Endothelial cell (in vitro differentiated cells): ENCODE measurements around the gene ADCY1. TPM values are rescaled to one million over a fixed set of nuclear protein-coding genes. Genes with fewer than 3 reads are reported as not detected.

ENCODE experiments used
- DNase-seq: peaks from one replicate; pipeline ENCODE4 v3.0.0; 2021; ENCODE audit warnings: low spot score
- H3K27ac Mint-ChIP-seq: one replicate; pipeline ENCODE4 v1.8.0; 2021; ENCODE audit warnings: mixed read lengths, inconsistent platforms; ENCODE audit not compliant: unreplicated experiment
- H3K27me3 Mint-ChIP-seq: one replicate; pipeline ENCODE4 v1.8.0; 2021; ENCODE audit warnings: mild to moderate bottlenecking, moderate library complexity, mixed read lengths, inconsistent platforms; ENCODE audit not compliant: unreplicated experiment
- H3K36me3 Mint-ChIP-seq: one replicate; pipeline ENCODE4 v1.8.0; 2021; ENCODE audit warnings: mild to moderate bottlenecking, low read depth, mixed read lengths, inconsistent platforms; ENCODE audit not compliant: unreplicated experiment
- H3K4me1 Mint-ChIP-seq: one replicate; pipeline ENCODE4 v1.8.0; 2021; ENCODE audit warnings: mild to moderate bottlenecking, mixed read lengths, inconsistent platforms; ENCODE audit not compliant: unreplicated experiment
- H3K4me3 Mint-ChIP-seq: one replicate; pipeline ENCODE4 v1.8.0; 2021; ENCODE audit warnings: mild to moderate bottlenecking, mixed read lengths, inconsistent platforms; ENCODE audit not compliant: unreplicated experiment
- H3K9me3 Mint-ChIP-seq: one replicate; pipeline ENCODE4 v1.8.0; 2021; ENCODE audit warnings: mixed read lengths, inconsistent platforms; ENCODE audit not compliant: unreplicated experiment
- CTCF ChIP-seq: fragments of 200-600 bp; sonication (generic); IDR thresholded peaks from one replicate; pipeline ENCODE4 v1.5.0; 2021; ENCODE audit warnings: antibody characterized with exemption; ENCODE audit not compliant: unreplicated experiment
- total RNA-seq: library from RNA; stranded (reverse); fragmentation: NEBNext Ultra II Directional; extraction: Animal tissue kit (Norgen Biotek cat#: 25700); gene quantifications from one replicate; pipeline ENCODE4 v1.2.1, GENCODE V29; 2021; ENCODE audit not compliant: unreplicated experiment

ADCY1 gene
- total RNA-seq, 1 donor from 2014 or later, result 50.7 TPM

GRCh38 chr7:45646207-45646821 lies 72.1 kb downstream of the ADCY1 start:
- H3K27me3 Mint-ChIP-seq, result peaks cover 3% of the 10 kb centered on the region
- no peak overlapping the region for H3K27ac Mint-ChIP-seq
- no peaks in the 10 kb centered on the region for H3K9me3 Mint-ChIP-seq
- no peak for TF ChIP-seq CTCF
- H3K4me3 Mint-ChIP-seq, result no peak overlapping the region
- H3K4me1 Mint-ChIP-seq, result peaks cover 45% of the 10 kb centered on the region
- H3K36me3 Mint-ChIP-seq, result peaks cover 20% of the 10 kb centered on the region
- no peak for DNase-seq

- H3K4me3 Mint-ChIP-seq, result no peak overlapping the region
- H3K36me3 Mint-ChIP-seq, result peaks cover 28% of the 10 kb centered on the region
- H3K4me1 Mint-ChIP-seq, result peaks cover 46% of the 10 kb centered on the region
- H3K27ac Mint-ChIP-seq, result no peak overlapping the region
- no peak for TF ChIP-seq CTCF
- DNase-seq, result no peak
- peaks cover 5% of the 10 kb centered on the region for H3K27me3 Mint-ChIP-seq
- H3K9me3 Mint-ChIP-seq, result no peaks in the 10 kb centered on the region
Observed at GRCh38 chr7:45646996-45647825, 73.0 kb downstream of the ADCY1 start.

GRCh38 chr7:45647967-45648670 lies 74.0 kb downstream of the ADCY1 start:
- no peak for DNase-seq
- Mint-ChIP-seq H3K4me1 (peaks cover 38% of the 10 kb centered on the region), H3K27me3 (peaks cover 3% of the 10 kb centered on the region), H3K27ac (no peak overlapping the region), H3K4me3 (peak overlapping the region; percentile 34), H3K36me3 (peaks cover 28% of the 10 kb centered on the region), H3K9me3 (no peaks in the 10 kb centered on the region)
- no peak for TF ChIP-seq CTCF

DNA sequence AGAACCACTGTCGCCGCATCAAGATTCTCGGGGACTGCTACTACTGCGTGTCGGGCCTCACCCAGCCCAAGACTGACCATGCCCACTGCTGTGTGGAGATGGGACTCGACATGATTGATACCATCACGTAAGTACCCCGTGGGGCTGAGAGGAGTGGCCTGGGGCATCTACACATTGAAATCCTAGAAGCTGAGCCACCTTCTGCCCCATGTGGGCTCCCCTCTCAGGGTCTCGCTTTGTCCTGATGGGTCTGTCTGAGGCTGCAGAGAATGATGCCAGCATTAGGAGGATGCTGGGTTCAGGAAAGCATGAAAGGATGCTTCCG lies 74.5 kb downstream of the ADCY1 start:
- Mint-ChIP-seq H3K4me3 (no peak overlapping the region), H3K27me3 (peaks cover 3% of the 10 kb centered on the region), H3K9me3 (no peaks in the 10 kb centered on the region), H3K4me1 (peaks cover 37% of the 10 kb centered on the region), H3K36me3 (peaks cover 28% of the 10 kb centered on the region), H3K27ac (no peak overlapping the region)
- no peak for TF ChIP-seq CTCF
- DNase-seq, result no peak
